Epithelial cell of esophagus (primary cell): ENCODE data around the gene SDE2.

Source experiments
- DNase-seq: peaks from one replicate; pipeline ENCODE4 v3.0.0; 2010; ENCODE audit warnings: low read depth
- H3K4me3 ChIP-seq: 2 replicates; pipeline ENCODE4 v1.5.1; 2011; ENCODE audit warnings: mild to moderate bottlenecking, low read length, control low read depth
- TF ChIP-seq, protein P1 (sequence below): IDR thresholded peaks from 2 replicates; pipeline ENCODE4 v1.5.1; 2011; ENCODE audit warnings: low read depth, mild to moderate bottlenecking, low read length, control low read depth, inconsistent platforms; ENCODE audit not compliant: insufficient read depth; ENCODE audit errors: missing control alignments

Gene SDE2

GRCh38 chr1:226027538-226028217 is 28.5 kb upstream of the SDE2 start:
- H3K4me3 ChIP-seq: no peak overlapping the region
- TF ChIP-seq, protein P1, sequence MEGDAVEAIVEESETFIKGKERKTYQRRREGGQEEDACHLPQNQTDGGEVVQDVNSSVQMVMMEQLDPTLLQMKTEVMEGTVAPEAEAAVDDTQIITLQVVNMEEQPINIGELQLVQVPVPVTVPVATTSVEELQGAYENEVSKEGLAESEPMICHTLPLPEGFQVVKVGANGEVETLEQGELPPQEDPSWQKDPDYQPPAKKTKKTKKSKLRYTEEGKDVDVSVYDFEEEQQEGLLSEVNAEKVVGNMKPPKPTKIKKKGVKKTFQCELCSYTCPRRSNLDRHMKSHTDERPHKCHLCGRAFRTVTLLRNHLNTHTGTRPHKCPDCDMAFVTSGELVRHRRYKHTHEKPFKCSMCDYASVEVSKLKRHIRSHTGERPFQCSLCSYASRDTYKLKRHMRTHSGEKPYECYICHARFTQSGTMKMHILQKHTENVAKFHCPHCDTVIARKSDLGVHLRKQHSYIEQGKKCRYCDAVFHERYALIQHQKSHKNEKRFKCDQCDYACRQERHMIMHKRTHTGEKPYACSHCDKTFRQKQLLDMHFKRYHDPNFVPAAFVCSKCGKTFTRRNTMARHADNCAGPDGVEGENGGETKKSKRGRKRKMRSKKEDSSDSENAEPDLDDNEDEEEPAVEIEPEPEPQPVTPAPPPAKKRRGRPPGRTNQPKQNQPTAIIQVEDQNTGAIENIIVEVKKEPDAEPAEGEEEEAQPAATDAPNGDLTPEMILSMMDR: no peak
- DNase-seq: peak; percentile 67

- TF ChIP-seq, protein P1: no peak
- no peak for DNase-seq
- no peak overlapping the region for H3K4me3 ChIP-seq
Measured at GRCh38 chr1:226026833-226027232, 27.7 kb upstream of the SDE2 start.

- TF ChIP-seq, protein P1: no peak
- no peak for DNase-seq
- H3K4me3 ChIP-seq: no peak overlapping the region
Measured at GRCh38 chr1:226023735-226024134, 24.6 kb upstream of the SDE2 start.

DNA sequence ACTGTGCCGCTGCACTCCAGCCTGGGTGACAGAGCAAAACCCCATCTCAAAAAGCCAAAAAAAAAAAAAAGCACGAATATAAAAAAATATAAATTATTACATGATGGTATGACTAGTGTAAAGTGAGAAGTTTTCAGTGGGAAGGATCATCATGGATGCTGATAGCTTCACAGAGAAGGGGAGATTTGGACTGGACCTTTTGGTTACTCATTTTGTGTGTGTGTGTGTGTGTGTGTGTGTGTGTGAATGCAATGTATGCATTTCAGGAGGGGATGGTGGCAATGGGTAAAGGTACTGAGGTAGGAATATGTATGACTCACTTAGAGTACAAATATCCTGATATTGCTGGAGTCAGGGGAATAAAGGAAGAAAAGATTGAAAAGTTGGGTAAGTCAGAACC is 22.7 kb upstream of the SDE2 start:
- DNase-seq: no peak
- H3K4me3 ChIP-seq: no peak overlapping the region
- TF ChIP-seq, protein P1: no peak

DNA sequence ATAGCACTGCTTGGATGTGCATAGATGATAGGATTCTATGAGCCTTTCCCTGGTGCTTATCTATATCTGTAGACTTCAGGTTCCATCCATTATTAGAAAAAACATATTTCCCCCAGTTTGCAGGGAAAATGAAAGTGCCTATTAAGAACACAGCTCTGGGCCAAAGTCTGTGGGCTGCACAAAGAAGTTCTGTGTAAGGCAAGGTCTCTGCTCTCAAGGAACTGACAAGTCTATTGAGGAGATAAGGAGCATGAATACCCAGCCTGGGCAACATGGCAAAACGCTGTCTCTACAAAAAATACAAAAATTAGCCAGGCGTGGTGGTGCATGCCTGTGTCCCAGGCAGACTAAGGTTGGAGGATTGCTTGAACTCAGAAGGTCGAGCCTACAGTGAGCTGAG is 22.3 kb upstream of the SDE2 start:
- no peak overlapping the region for H3K4me3 ChIP-seq
- no peak for DNase-seq
- TF ChIP-seq, protein P1: no peak

- no peak overlapping the region for H3K4me3 ChIP-seq
- TF ChIP-seq, protein P1: no peak
- DNase-seq: no peak
Measured at GRCh38 chr1:226019572-226019971, 20.4 kb upstream of the SDE2 start.

- TF ChIP-seq, protein P1: no peak
- H3K4me3 ChIP-seq: no peak overlapping the region
- DNase-seq: no peak
Measured at GRCh38 chr1:226017070-226017469, 17.9 kb upstream of the SDE2 start.
